Breast epithelium (tissue), 3 donors: Measurements from ENCODE around the gene GPX4.

Experiments
- CTCF ChIP-seq, 3 donors: fragments of 450-650 bp; IDR thresholded peaks; one replicate each; pipeline ENCODE4 v1.5.1; 2016 to 2017; ENCODE audit warnings: antibody characterized with exemption in 3 of 3, mild to moderate bottlenecking in 3 of 3, moderate library complexity in 3 of 3
- POLR2A ChIP-seq: fragments of 450-650 bp; IDR thresholded peaks from one replicate; pipeline ENCODE4 v1.6.1; 2016; ENCODE audit warnings: antibody characterized with exemption, mild to moderate bottlenecking, moderate library complexity
- POLR2AphosphoS5 ChIP-seq, 3 donors: sonication (generic); formaldehyde crosslinking; IDR thresholded peaks; one replicate each; pipeline ENCODE4 v1.6.1; 2017; ENCODE audit warnings: antibody characterized with exemption in 3 of 3

- TF ChIP-seq POLR2A (no peak), POLR2AphosphoS5 (IDR thresholded peaks at IDR 0.05) (no peak), CTCF (IDR thresholded peaks at IDR 0.05) (no peak)
Measured at GRCh38 chr19:1093330-1093729, 10.5 kb upstream of the GPX4 start.
